Measurements from ENCODE around the gene HMX1.

HMX1 gene

DNA sequence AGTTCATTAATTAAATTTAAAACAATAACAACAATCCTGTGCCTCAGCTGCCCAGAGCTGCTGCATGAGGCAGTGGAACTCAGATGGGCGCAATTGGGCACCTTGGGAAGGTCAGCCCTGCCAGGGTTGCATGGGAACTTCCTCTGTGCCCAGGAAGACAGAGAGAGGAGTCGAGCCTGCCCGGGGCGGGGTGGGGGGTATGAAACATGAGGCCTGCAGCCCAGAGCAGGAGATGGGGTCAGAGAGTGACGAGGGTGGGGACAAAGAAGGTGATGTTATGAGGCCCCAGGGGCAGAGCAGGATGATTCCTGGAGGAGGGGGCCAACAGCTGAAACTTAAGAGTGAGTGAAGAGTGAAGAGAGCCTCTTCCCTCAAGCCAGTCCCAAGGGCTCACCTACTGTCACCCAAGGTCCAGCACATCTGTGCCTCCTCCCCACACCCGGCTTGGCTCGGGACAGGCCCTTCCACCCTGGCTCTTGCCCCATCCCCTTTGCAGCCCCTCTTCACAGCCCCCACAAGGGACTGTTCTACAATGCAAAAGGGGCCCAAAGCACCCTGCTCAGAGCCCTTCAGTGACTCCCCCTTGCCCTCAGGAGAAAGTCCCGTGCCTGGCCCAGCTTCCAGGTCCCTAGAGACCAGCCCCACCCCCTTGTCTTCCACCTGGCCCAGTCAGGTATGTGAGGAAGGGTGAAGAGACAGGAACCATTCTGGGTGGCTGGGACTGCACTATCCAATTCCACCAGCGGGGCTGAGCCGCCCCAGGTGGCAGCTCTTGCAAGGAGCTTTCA lies 31.4 kb downstream of the HMX1 start:
- TF ChIP-seq, protein P1, sequence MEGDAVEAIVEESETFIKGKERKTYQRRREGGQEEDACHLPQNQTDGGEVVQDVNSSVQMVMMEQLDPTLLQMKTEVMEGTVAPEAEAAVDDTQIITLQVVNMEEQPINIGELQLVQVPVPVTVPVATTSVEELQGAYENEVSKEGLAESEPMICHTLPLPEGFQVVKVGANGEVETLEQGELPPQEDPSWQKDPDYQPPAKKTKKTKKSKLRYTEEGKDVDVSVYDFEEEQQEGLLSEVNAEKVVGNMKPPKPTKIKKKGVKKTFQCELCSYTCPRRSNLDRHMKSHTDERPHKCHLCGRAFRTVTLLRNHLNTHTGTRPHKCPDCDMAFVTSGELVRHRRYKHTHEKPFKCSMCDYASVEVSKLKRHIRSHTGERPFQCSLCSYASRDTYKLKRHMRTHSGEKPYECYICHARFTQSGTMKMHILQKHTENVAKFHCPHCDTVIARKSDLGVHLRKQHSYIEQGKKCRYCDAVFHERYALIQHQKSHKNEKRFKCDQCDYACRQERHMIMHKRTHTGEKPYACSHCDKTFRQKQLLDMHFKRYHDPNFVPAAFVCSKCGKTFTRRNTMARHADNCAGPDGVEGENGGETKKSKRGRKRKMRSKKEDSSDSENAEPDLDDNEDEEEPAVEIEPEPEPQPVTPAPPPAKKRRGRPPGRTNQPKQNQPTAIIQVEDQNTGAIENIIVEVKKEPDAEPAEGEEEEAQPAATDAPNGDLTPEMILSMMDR (IDR thresholded peaks at IDR 0.05; ENCODE audit: insufficient read depth, low read depth, low read length, missing control alignments) = no peak
- no peak overlapping the region for H3K4me3 ChIP-seq (ENCODE audit: low read length)
- DNase-seq (ENCODE audit: low read depth) = no peak

DNA sequence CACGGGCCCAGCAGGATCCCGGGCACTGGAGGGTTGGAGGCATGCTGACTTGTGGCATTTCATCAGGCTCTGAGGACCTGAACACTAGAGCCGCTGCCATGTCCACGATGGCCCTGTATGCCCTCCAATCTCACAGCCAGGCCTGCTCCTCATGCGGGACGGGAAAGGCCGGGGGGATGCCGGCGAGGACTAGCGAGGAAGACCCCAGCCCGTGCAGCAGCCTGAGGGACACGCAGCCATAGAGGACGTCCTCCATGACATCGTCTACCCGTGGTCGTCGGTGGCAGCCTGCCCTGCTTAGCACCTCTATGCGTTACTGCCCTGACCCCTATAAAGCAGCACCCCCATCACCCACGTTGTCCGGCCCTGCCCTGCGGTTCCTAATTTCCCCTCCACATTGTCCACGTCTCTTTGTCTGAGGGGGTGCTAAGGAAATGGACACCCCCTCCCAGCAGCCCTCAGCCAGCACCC lies 32.6 kb downstream of the HMX1 start:
- TF ChIP-seq, protein P1 (IDR thresholded peaks at IDR 0.05; ENCODE audit: insufficient read depth, low read depth, low read length, missing control alignments) = no peak
- no peak for DNase-seq (ENCODE audit: low read depth)
- H3K4me3 ChIP-seq (ENCODE audit: low read length) = no peak overlapping the region

DNA sequence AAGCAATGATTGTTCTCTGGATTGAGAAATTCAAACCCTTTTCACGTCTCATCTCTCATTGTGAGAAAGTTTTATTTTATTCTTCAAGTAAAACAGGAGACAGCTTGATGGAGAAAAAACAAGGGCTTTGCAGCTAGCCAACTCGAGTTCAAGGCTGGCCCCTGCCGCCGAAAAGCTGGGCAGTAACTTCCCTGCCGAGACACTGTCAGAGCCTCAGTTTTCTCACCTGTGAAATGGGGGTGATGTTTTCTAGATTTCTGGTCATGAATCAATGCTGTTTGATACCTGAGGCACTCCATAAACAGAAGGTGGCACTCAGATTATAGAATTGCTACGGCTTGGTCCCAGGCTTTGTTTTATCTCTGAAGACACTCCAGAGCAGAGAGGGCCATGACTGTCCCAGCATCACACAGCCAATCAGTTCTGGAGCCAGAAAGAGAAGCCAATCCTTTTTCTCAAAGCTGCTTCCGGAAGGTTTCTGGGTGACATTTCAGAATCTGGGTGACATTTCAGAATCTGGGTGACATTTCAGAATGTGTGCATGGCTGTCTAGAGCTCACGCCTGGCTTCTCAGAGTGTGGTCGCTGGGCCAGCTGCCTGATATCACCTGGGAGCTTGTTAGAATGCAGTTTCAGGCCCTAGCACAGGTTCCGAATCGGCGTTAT lies 33.2 kb downstream of the HMX1 start:
- TF ChIP-seq, protein P1 (IDR thresholded peaks at IDR 0.05; ENCODE audit: insufficient read depth, low read depth, low read length, missing control alignments) = no peak
- H3K4me3 ChIP-seq (ENCODE audit: low read length) = no peak overlapping the region
- DNase-seq (ENCODE audit: low read depth) = no peak

DNA sequence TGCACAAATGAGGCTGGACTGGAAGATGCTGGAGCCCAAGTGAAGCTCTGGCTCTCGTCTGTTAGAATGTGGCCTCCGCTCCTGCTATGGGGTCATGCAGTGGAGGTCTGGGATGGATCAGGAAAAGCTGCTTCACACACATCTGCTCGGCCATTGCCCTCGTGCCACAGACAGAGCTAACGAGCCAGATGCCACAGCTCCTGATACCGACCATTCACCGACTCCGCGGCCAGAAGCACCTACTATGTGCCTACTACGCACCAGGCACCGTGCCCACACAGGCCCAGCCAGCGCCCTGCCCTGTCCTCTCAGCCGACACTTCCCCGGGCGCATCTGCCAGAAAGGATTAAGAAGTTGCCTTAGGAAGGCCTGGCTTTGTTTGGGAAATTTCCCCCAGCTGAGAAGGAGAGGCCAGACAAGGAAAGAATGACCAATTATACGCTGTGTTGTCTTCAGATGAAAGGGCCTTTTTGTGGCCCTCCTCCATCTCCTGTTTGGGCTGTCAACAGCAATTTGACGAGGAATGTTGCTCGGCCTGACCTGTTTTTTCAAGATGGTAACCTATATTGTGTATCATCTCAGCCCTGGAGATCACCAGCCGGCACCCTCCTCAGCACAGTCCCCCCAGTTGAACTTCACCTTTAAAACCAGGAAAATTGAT lies 34.3 kb downstream of the HMX1 start:
- no peak overlapping the region for H3K4me3 ChIP-seq (ENCODE audit: low read length)
- DNase-seq (ENCODE audit: low read depth) = no peak
- TF ChIP-seq, protein P1 (IDR thresholded peaks at IDR 0.05; ENCODE audit: insufficient read depth, low read depth, low read length, missing control alignments) = no peak

DNA sequence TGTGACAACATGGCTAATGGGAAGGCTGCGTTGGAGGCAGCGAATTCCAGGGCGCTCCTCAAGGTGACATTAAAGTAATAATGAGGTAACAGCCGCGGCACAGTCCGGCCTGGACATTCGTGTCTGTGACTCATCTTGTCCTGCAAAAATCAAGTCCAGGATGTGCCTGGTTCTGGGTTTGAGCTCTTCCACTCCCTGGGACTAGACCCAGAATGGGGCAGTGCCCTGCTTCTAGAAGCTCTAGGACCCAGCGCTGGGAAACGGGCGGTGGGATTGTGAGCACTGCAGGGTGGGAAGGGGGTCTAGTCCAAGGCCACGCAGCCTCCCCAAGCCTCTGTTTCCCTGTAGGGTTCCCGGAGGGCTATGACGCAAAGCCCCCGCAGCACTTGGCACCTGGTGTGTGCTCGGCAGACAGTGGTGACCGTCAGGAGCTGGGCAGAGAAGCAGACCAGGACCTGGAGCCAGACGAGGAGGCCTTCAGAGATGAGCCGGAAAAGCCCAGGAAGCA lies 34.9 kb downstream of the HMX1 start:
- no peak for DNase-seq (ENCODE audit: low read depth)
- TF ChIP-seq, protein P1 (IDR thresholded peaks at IDR 0.05; ENCODE audit: insufficient read depth, low read depth, low read length, missing control alignments) = no peak
- H3K4me3 ChIP-seq (ENCODE audit: low read length) = no peak overlapping the region

DNA sequence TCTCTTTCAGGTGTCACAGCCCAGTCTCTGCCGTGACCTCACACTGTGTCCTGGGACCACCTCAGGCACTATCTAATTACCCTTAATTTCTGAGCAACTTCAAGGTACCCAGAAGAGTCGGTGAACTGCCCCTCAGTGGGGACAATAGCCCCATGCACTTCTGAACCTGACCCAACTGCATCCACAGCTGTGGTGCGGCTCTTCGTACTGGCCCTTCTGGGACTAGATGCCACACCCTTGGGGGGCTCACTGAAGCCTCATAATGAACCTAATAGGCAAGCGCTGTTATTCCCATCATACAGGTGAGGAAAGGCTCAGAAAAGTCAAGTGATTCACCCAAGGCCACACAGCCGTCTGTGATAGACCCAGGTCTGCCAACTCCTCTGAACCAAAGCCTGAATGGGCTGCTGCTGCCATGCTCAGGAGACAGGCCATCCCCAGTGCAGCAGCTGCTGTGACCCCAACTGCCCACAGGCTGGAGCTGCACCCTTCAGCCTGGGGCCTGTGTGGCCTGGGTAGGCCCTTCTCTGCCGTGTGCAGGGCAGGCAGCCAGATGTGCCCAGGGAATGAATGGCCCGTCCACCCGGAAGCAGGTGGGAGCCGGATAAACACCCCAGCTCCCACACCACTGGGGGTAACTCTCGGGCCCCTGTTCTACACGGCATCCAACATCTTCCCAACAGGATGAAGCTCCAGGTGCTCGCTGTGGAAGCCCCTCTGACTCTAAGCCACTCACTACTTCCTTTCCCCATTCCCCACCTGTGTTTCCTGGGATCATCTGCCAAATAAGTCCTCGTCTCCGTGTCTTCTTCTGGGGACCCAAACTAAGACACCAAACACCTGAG lies 35.9 kb downstream of the HMX1 start:
- TF ChIP-seq, protein P1 (IDR thresholded peaks at IDR 0.05; ENCODE audit: insufficient read depth, low read depth, low read length, missing control alignments) = no peak
- DNase-seq (ENCODE audit: low read depth) = no peak
- H3K4me3 ChIP-seq (ENCODE audit: low read length) = no peak overlapping the region
